ENCODE data around the gene RPLP2. TPM values are rescaled to one million over a fixed set of nuclear protein-coding genes. Genes with fewer than 3 reads are reported as not detected.

The RPLP2 gene
- total RNA-seq, 1 donor from 2014 or later, result 1,209 TPM

DNA sequence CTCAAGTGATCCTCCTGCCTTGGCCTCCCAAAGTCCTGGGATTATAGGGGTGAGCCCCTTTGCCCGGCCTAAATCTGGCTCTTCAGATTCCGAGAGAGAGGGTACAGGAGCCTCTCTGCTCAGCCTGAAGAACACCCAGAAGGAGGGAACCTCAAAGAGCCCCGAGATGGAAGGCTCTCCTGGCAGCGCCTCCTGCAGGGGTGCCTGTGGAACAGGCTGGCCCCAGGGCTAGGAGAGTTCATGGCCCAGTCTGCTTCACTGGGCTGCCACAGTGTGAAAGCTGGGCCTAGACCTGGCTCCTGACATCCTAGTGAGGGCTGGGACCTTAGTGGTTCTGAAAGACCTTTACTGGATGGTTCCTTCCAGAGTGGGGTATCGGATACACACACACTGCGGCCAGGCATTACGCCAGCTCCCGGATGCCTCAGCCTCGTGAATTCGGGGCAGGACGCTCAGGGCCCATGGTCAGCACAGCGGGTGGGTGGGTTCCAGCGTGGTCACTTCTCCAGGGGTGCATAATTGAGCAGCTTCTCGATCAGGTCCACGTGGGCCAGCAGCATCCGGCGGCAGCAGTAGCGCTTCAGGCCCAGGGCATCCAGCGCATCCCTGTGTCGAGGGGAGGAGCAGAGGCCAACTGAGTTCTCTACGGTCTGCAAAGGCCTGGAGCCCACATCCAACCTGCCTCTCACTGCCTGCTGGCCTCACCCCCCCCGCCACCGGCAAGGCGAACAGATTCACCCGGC lies 30.3 kb downstream of the RPLP2 start:
- intact Hi-C loops (cut with DNase I), result loop anchor here (10.0 kb wide), 1 partner anchor 1475 kb away; no protein-coding TSS in a partner anchor
- ATAC-seq, result no peak

DNA sequence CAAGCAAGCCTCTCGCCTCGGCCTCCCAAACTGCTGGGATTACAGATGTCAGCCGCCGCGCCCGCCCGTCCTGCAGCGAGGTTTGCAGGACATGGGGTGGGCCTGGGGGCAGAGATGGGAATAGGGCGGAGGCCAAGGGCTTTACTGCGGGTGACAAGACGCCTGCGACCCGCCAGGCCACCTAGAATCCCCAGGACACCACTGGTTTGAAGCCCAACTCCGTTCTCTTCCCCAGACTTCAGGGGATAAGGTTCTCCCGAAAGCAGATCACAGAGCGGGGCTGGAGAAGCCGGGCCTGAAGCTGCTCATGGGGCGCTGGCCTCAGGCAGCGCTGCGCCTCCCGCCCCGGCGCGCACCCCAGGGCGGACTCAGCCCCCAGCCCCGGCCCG lies 32.2 kb downstream of the RPLP2 start:
- no peak for DNase-seq (ENCODE audit: low spot score)
- intact Hi-C loops (cut with DNase I), result no loop called here
- no peak for ATAC-seq

More for the DNA sequence above, 30.3 kb downstream of the RPLP2 start:
- DNase-seq (ENCODE audit: low spot score), result no peak

DNA sequence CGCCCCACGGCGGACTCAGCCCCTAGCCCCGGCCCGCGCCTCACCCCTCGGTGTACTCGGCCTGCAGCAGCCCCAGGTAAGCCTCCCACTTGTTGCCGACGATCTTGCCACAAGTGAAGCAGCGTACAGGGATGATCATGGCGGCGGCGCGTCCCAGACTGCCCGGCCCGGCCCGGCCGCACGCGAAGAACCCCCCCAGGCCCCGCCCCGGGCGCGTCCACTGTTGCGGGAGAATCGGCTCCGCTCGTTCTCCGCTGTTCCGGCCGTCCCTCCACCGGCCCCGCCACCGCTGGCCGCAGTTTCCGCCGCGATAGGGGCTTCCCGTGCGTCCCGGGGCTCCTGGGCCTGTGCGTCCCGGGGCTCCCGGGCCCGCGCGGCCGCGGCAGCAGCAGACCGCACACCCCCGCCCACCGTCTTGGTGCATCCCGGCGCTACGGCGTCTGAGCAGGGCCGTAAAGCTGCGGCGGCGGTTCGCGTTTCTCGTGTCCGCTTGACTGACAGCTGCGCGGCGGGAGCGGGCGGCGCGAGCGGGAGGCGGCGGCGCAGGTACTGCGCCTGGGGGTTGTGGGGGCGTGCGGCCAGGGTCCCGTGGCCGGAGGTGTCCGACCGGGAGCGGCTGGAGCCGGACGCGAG lies 32.7 kb downstream of the RPLP2 start, which contains the start of the genes POLR2L and TSPAN4:
Gene POLR2L (minus strand): TSS at position 160 of the 633 bp plus-strand sequence. CDS start 21 bp downstream, at position 139.
Gene TSPAN4 (plus strand): TSS at position 483 of the 633 bp plus-strand sequence. CDS start 7,453 bp downstream, outside the sequence.
- intact Hi-C loops (cut with DNase I), result no loop called here
- DNase-seq (ENCODE audit: low spot score) (peak; percentile 95), ATAC-seq (no peak)

DNA sequence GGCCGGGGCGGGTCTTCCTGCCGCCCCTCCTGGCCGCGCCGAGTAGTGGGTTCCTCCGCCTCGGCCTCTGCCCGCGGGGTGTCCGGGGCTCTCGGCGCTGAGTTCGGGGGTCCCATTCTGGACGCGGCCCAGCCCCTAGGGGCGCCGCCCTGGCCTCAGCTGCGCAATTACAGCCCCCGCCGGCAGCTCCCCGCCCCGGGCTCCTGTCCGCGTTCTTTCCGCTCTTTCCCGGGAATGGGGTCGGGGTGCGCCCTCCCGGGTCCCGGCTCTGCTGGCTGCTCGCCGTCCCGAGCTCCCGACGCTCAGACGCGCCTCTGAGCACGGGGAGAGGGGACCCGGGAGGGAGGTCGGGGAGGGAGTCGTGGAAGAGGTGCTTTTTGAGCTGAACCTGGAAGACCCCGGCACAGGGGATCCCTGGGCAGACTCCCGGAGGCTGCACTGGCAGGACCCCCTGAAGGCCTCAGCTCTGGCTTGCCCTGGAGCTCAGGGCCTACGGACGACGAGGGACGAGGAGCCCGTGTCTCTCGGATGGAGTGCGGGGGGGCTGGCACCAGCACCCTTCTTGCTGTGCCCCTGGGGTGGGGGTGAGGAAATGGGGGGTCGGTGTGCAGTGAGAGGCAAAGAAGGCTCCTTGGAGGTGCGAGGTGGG lies 33.4 kb downstream of the RPLP2 start:
- DNase-seq (ENCODE audit: low spot score) (no peak), ATAC-seq (no peak)
- intact Hi-C loops (cut with DNase I), result no loop called here

DNA sequence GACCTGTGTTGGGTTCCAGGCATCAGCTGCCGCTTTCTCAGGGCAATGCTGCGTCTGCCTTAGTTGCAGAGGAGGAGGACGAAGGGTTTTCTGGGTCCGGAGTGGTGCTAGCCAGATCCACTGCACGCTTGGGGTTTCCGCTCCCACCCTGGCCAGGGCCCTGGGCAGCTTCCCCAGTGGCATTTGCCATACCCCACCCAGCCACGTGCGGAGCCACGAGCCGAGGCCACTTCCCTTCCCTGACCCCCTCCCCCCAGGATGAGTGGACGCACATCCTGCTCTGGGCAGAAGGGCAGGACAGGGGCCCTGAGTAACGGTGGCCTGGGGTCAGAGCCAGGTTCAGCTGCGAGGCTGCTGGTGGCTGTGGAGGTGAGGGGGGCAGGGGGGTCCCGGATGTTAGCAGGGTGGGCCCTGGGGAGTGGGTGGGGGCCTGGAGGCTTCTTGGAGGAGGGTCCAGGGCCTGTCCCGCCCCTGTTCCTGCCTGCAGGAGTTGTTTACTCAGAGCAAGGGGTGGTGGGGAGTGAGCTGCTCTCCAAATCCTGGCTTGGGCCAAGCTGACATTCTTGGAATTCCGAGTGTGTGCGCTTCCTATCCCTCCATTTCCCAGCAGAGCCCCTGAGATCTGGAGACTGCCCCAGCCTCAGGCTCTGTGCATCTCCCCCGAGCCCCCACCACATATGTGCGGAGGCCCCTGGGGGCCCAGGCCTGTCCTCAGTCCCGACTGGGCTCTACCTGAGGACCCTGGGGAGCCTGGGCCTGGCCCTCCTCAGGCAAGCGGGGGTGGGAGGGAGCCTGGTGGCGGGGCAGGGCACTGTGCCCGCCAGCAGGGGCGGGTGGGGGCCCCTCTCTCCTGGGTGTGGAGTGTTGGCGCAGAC lies 34.3 kb downstream of the RPLP2 start:
- DNase-seq (ENCODE audit: low spot score) (peak; percentile 96), ATAC-seq (peak; percentile 76)
- intact Hi-C loops (cut with DNase I), result no loop called here

DNA sequence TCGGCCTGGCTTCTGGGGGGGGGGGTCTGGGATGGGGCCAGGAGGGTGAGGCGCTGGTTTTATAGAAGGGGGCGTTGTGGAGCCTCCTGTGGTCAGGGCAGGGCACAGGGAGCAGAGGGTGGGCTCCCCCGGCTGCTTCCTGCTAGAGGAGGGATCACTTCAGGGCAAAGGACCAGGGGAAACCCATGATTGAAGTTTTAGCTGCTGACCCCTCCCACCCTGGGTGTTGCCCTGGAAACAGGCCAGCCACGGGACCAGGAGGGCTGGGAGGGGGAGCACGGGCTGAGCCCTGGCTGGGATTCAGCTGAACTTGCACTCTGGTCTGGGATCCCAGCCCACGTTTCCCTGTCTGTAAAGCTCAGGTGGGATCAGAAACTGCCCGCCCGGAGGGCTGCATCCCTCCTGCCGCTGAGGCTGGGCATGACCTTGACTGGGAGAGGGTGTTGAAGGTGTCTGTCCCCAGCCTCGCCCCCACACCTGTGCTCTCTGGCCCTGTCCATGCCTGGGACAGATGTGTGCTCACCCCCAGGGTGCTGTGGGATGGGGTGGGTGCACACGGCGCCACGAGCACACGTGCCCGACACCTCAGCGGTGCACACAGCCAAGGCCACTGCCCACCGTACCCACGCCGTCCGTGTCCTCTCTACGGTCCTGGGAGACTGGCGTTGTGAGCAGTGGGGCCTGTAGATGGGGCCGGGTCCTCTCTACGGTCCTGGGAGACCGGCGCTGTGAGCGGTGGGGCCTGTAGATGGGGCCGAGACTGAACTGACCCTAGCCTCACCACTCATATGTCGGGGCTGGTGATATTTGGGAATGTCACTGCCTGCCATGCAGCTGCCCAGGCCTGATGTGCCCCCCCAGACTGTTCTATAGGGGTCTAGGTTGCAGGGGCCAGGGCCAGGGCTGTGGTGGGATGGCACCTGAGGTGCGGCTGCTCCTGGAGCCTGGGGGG lies 35.2 kb downstream of the RPLP2 start:
- peak; percentile 96 for DNase-seq (ENCODE audit: low spot score)
- intact Hi-C loops (cut with DNase I), result no loop called here
- peak; percentile 75 for ATAC-seq

DNA sequence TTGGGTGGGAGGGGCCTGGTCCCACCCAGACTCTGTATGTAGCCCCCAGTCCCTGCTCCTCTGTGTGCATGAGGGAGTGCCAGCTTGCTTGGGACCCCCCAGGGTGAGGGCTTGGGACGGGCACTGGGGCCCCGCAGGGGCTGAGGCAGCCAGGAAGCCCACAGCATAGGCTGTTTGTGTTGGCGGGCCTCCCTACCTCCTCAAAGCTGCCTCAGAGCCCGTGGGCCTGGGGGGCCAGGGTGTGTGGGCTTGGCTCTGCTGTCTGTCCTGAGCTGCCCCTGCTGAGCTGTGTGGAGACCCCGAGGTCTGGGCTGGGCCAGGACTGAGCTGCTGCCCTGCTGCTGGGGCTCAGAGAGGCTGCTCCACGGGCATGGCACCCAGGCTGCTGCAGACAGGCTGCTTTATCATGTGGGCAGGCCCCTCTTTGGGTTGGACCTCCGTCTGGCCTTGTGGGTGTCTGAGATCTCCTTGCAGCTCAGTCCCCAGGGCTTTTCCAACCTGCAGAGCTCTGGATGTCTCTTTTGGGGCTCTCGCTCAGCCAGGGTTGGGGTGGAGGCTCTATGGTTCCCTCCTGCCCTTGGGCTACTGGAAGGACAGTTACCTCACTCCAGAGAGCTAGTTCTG lies 36.2 kb downstream of the RPLP2 start:
- DNase-seq (ENCODE audit: low spot score), result no peak
- intact Hi-C loops (cut with DNase I), result no loop called here
- ATAC-seq, result no peak

DNA sequence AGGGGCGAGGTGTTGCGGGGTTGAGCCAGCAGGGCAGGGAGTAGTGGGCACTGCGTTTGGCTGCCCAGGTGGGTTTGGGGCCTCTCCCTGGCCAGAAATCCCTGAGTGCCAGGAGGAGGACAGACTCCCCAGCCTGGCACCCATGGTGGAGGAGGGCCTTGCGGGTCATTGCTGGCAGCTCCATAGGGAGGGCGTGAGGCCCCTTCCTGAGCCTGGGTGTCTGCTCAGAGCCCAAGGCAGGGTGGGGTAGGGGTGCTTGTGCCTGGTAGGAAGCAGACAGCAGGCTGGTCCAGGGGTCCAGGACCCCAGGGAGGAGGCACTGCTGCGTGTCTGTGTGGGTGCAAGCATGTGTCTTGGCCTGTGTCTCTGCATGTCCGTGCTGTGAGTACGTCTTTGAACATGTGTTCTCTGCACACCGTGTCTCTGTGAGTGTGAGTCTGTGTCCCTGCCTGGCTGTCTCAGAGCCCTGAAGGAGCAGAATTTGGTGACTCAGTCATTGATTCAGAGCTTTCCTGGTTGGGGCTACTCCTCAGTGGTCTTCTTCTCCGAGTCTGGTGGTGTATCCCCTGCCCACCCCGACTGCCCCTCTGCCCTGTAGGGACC lies 36.8 kb downstream of the RPLP2 start:
- ATAC-seq (no peak), DNase-seq (ENCODE audit: low spot score) (no peak)
- intact Hi-C loops (cut with DNase I), result no loop called here

DNA sequence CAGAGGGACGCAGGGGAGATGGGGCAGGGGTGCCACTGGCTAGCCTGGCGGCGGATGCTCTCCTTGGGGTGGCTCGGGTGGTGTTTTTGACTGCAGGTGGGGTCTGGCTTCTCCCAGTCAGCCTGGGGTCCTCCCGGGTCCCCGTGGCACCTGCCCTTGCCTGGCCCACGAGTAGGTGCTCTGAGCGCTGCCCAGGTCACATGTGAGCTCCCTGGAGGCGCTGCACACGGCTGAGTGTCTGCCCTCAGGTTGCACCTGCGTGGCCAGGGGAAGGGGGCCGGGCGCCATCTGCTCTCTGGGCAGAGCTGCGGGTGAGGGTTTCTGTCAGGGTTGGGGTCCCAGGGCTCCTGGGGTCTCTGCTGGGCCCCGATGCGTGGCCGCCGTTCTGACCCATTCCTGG lies 38.1 kb downstream of the RPLP2 start:
- DNase-seq (ENCODE audit: low spot score) (no peak), ATAC-seq (no peak)
- intact Hi-C loops (cut with DNase I), result no loop called here

DNA sequence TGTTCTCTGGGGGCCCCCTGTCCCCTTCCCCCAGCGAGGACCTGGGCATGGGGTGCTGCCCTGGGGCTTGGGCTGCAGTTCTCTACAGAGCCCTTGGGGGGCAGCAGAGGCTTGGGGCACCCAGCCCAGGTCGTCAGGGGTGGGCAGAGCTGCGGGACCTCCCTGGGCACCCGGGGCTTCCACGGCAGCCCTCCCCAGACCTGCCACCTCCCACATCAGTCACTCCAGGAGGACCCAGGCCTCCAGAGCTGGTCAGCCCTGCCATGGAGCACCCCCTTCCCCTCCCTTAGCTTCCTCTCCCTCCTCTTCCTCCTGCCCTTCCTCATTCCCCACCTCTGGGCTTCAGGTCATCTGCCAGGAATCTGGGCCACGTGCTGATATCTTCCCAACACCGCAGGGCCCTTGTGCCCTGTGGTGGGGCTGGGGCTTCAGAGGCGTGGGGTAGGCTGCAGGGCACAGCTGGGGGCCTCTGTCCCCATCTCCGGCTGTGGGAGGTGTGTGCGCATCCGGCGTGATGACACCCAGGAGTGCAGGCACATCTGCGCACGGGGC lies 38.7 kb downstream of the RPLP2 start:
- intact Hi-C loops (cut with DNase I), result no loop called here
- no peak for DNase-seq (ENCODE audit: low spot score)
- no peak for ATAC-seq

DNA sequence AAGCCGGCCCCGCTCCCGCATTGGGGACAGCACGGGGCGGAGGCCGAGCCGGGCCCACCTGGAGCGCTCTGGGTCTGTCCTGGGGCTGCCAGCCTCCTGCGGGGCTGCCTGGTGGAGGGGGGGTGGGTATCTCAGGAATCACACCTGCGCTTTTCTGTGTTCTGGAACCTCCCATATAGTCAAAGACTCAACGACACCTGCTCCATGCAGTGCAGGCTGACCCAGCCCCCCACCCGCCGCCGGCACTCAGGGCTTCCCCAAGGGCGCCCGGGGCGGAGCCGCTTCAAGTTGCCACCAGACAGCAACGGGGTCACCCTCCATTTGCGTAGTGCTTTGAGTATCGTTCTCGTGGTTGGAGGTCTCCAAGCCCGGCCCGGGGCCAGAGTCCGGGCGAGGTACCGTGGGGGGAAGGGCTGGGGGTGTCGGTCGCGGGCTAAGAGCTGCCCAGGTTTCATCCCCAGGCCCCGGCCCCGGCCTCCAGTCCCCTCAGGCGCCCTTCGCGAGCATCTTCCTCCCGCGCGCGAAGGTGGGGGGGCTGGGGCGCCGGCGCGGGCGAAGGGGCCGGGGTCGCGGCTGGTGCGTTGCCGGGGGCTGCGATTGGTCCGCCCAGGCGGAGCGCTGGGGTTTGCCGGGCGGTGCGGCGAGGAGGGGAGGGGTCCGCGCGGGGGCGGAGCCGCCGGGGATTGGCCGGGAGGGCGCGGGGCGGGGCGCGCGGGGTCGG lies 39.5 kb downstream of the RPLP2 start:
- intact Hi-C loops (cut with DNase I), result no loop called here
- ATAC-seq, result no peak
- DNase-seq (ENCODE audit: low spot score), result no peak

DNA sequence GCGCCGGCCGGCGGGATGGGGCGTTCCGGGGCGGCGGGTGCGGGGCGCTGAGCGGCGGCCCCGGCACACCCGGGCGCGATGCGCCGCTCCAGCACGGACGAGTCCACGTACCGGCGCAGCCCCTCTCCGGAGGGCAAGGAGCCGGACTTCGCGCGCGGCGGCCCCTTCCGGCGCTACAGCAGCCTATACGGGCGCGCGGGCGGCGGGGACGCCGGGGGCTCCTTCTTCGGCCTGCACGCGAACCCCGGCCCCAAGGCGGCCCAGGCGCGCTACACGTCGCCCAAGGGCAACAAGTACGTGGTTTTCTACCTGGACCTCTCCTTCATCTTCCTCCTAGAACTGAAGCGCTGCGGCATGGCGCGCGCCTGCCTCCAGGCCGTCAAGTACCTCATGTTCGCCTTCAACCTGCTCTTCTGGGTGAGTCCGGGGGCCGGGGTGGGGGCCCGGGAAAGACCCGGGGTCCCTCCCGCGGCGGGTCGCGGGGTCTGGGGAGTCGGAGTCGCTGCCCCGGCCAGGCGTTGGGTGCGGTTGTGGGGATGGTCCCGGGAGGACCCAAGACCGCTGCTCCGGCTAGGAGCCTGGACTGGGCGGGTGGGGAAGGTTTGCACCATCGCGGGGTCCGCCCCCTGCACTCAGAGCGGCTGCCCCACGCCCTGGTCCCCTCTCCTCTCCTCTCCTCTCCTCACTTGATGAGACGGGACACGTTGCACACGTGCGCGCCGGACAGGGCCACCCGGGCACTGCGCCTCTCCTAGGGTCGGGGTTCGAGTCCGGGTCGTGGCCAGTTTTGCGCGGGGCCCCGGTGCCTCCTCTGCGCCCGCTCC lies 40.4 kb downstream of the RPLP2 start:
- DNase-seq (ENCODE audit: low spot score) (no peak), ATAC-seq (no peak)
- intact Hi-C loops (cut with DNase I), result loop anchor here (5.0 kb wide), 1 partner anchor 202 kb away; no protein-coding TSS in a partner anchor

DNA sequence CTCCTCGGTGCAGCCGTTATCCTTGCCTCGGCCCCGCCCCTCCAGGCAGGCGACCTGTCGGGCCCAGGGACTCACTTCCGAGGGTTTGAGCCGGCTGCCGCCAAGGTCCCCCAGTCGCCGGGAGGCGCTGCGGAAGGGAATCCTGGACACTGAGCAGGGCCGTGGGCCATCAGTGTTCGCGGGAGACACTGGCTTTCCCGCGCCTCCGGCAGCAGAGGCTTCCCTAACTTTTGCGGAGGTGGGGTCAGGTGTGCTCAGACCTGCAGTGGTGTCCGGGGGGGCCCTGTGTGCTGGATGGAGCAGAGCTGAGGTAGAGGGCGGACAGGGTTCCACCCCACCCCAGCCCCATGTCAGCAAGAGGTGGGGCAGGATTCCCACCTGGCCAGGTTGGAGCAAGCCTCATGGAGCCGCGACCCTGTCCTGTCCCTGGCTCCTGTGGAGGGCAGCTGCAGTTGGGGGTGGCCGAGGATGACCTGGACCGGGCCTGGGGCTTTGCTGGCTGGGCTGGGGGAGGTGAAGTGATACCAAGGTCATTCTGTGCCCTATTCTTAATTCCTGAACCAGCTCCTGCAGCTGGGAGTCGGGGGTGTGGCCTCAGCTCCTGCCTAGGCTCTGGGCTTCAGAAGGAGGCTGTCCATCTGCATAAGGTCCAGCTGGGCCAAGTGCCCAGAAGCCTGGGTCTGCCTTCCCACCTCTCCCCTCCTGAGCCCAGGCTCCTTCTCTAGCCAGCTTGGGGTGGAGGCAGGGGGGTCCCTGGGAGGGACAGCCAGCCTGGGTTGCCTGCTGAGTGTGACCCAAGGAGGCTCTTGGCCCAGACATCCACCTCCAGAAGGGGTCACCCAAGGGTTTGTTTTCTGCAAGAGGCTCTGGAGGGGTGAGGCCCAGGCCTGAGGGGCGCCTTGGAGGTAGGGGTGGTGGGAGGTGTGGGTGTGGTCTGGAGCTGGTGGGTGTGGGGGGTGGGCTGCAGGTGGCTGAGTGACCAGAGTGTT lies 41.3 kb downstream of the RPLP2 start:
- ATAC-seq (peak; percentile 1), DNase-seq (ENCODE audit: low spot score) (no peak)
- intact Hi-C loops (cut with DNase I), result loop anchor here (5.0 kb wide), 1 partner anchor 201 kb away; no protein-coding TSS in a partner anchor

DNA sequence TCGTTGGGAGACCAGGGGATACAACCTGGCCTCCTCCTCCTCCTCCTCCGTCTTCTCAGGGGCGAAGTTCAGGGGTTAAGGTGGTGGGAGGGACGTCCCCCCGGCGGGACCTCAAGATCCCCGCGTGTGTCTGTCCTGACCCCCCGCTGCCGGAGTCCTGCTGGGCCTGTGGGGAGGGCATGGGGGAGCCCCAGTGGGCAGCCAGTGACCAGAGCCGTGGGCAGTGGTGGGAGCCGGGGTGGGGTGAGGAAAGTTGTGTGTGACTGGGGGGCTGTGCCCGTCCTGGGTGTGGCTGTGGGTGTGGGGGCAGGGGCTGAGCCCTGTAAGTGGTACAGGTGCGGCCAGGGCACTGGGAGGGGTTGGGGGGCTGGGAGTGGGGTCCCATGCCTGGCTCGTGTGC lies 43.0 kb downstream of the RPLP2 start:
- DNase-seq (ENCODE audit: low spot score), result no peak
- no peak for ATAC-seq
- intact Hi-C loops (cut with DNase I), result loop anchor here (5.0 kb wide), 1 partner anchor 200 kb away; no protein-coding TSS in a partner anchor
